Activated T-helper 2 cell treated with anti-CD3 and anti-CD28 coated beads, Interferon-gamma antibody, Interleukin-2, Interleukin-4, amounts not matched to agents 10 μg/mL and 5 μg/mL and 100 μg/mL, durations not matched to agents 14 hours and 24 hours and 36 hours (primary cell): ENCODE results near the gene KCTD19. TPM values are rescaled to one million over a fixed set of nuclear protein-coding genes. Genes with fewer than 3 reads are reported as not detected.
A peak's percentile ranks its signal among the peaks of the same experiment; 100 is the strongest.

Experiments used
- DNase-seq: peaks from one replicate; pipeline ENCODE4 v3.0.0; 2021; ENCODE audit warnings: low spot score
- H3K27ac Mint-ChIP-seq: one replicate; pipeline ENCODE4 v1.8.0; 2021; ENCODE audit warnings: mixed read lengths
- H3K27me3 Mint-ChIP-seq: one replicate; pipeline ENCODE4 v1.8.0; 2021; ENCODE audit warnings: low read depth, mixed read lengths
- H3K36me3 Mint-ChIP-seq: one replicate; pipeline ENCODE4 v1.8.0; 2021; ENCODE audit warnings: low read depth, mixed read lengths
- H3K4me1 Mint-ChIP-seq: one replicate; pipeline ENCODE4 v1.8.0; 2021; ENCODE audit warnings: low read depth, mixed read lengths
- H3K4me3 Mint-ChIP-seq: one replicate; pipeline ENCODE4 v1.8.0; 2021; ENCODE audit warnings: low read depth, mild to moderate bottlenecking, moderate library complexity, mixed read lengths
- H3K9me3 Mint-ChIP-seq: one replicate; pipeline ENCODE4 v1.8.0; 2021; ENCODE audit warnings: mixed read lengths
- intact Hi-C: fragments of 100-400 bp; cut with micrococcal nuclease; formaldehyde crosslinking; loops from one replicate; pipeline ENCODE4 v1.15.1; 2023
- total RNA-seq: library from RNA; stranded (reverse); gene quantifications from 2 replicates; pipeline ENCODE4 v1.2.3, GENCODE V29; 2022

KCTD19 gene
- total RNA-seq, 1 donor from 2014 or later, result 0.87 TPM

GRCh38 chr16:67278773-67279295 is 47.7 kb downstream of the KCTD19 start:
- Mint-ChIP-seq H3K4me3 (peak overlapping the region; percentile 84), H3K27ac (peak overlapping the region; percentile 86), H3K36me3 (peaks cover 19% of the 10 kb centered on the region), H3K27me3 (no peaks in the 10 kb centered on the region), H3K4me1 (peaks cover 24% of the 10 kb centered on the region), H3K9me3 (no peaks in the 10 kb centered on the region)
- DNase-seq, result peak; percentile 44
- intact Hi-C loops, result loop anchor here (1.0 to 2.0 kb wide), 4 partner anchors 32 to 120 kb away; partner anchors contain the start of gene FHOD1

- peak overlapping the region; percentile 84 for H3K4me3 Mint-ChIP-seq
- no peak for DNase-seq
Observed at GRCh38 chr16:67277999-67278772, 48.4 kb downstream of the KCTD19 start.

GRCh38 chr16:67277294-67277998 is 49.1 kb downstream of the KCTD19 start:
- Mint-ChIP-seq H3K27me3 (no peaks in the 10 kb centered on the region), H3K9me3 (no peaks in the 10 kb centered on the region), H3K27ac (peak overlapping the region; percentile 84), H3K4me1 (peaks cover 24% of the 10 kb centered on the region), H3K36me3 (peaks cover 17% of the 10 kb centered on the region), H3K4me3 (peak overlapping the region; percentile 74)
- DNase-seq, result no peak
- intact Hi-C loops, result no loop called here

More at GRCh38 chr16:67277999-67278772, 48.4 kb downstream of the KCTD19 start:
- intact Hi-C loops, result loop anchor here (2.0 kb wide), 2 partner anchors 31 to 61 kb away; partner anchors contain the start of gene FHOD1
- H3K9me3 Mint-ChIP-seq, result no peaks in the 10 kb centered on the region
- peaks cover 24% of the 10 kb centered on the region for H3K4me1 Mint-ChIP-seq
- peaks cover 19% of the 10 kb centered on the region for H3K36me3 Mint-ChIP-seq
- H3K27ac Mint-ChIP-seq, result peak overlapping the region; percentile 86
- no peaks in the 10 kb centered on the region for H3K27me3 Mint-ChIP-seq

GRCh38 chr16:67275321-67275720 is 51.2 kb downstream of the KCTD19 start:
- Mint-ChIP-seq H3K36me3 (peaks cover 22% of the 10 kb centered on the region), H3K27me3 (no peaks in the 10 kb centered on the region), H3K9me3 (no peaks in the 10 kb centered on the region), H3K4me1 (peaks cover 23% of the 10 kb centered on the region), H3K27ac (peak overlapping the region; percentile 48), H3K4me3 (no peak overlapping the region)
- intact Hi-C loops, result no loop called here
- DNase-seq, result no peak

GRCh38 chr16:67271446-67271845 is 55.1 kb downstream of the KCTD19 start:
- H3K36me3 Mint-ChIP-seq, result peaks cover 15% of the 10 kb centered on the region
- H3K9me3 Mint-ChIP-seq, result no peaks in the 10 kb centered on the region
- DNase-seq, result no peak
- H3K4me3 Mint-ChIP-seq, result no peak overlapping the region
- H3K27ac Mint-ChIP-seq, result no peak overlapping the region
- intact Hi-C loops, result no loop called here
- H3K4me1 Mint-ChIP-seq, result peaks cover 5% of the 10 kb centered on the region
- H3K27me3 Mint-ChIP-seq, result no peaks in the 10 kb centered on the region

- intact Hi-C loops, result no loop called here
- DNase-seq, result no peak
- H3K4me1 Mint-ChIP-seq, result peaks cover 3% of the 10 kb centered on the region
- H3K36me3 Mint-ChIP-seq, result peaks cover 13% of the 10 kb centered on the region
- no peaks in the 10 kb centered on the region for H3K9me3 Mint-ChIP-seq
- H3K27ac Mint-ChIP-seq, result no peak overlapping the region
- no peak overlapping the region for H3K4me3 Mint-ChIP-seq
- no peaks in the 10 kb centered on the region for H3K27me3 Mint-ChIP-seq
Observed at GRCh38 chr16:67270931-67271338, 55.6 kb downstream of the KCTD19 start.

DNA sequence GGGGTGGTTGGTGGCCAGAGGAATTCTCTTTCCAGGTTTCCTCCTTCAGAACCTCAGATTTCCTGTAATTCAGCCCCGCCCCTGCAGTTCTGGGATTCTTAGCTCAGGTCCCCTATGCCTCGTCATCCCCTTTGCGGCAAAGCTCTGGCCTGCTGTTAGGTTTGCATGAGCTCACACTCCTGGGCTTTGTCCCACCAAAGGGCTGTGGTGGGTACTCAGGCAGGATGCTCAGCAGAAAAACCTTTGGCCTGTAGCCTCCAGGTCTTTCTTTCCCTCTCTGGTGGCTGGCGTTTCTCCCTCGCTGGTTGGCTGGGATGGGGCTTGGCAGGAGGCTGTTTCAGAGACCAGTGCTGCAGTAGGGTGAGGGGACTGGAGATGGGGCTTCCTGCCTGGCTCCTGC is 56.8 kb downstream of the KCTD19 start:
- H3K27me3 Mint-ChIP-seq, result no peaks in the 10 kb centered on the region
- no peaks in the 10 kb centered on the region for H3K9me3 Mint-ChIP-seq
- H3K4me1 Mint-ChIP-seq, result no peaks in the 10 kb centered on the region
- H3K4me3 Mint-ChIP-seq, result no peak overlapping the region
- intact Hi-C loops, result no loop called here
- DNase-seq, result no peak
- no peak overlapping the region for H3K27ac Mint-ChIP-seq
- peaks cover 8% of the 10 kb centered on the region for H3K36me3 Mint-ChIP-seq

- intact Hi-C loops, result no loop called here
- Mint-ChIP-seq H3K36me3 (peaks cover 8% of the 10 kb centered on the region), H3K4me3 (no peak overlapping the region), H3K27ac (no peak overlapping the region), H3K4me1 (no peaks in the 10 kb centered on the region), H3K9me3 (no peaks in the 10 kb centered on the region), H3K27me3 (no peaks in the 10 kb centered on the region)
- DNase-seq, result no peak
Observed at GRCh38 chr16:67268136-67268579, 58.4 kb downstream of the KCTD19 start.

DNA sequence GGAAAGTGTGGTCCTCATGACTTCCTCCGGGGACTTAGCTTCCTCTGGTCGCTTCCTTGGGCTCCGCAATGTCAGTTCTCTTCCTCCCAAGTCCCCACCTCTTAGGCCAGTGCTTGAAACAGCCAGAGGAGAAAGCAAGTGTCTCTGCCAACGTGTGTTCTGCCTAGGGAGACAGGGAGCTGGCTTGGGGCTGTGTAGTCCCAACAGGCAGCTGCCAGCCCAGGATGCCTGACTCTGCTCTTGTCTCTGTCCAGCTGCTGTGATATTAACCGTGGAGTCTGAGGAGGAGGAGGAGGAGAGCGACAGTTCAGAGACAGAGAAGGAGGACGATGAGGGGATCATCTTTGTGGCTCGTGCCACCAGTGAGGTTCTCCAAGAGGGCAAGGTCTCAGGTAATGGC is 60.7 kb downstream of the KCTD19 start:
- no peak for DNase-seq
- intact Hi-C loops, result no loop called here
- peaks cover 3% of the 10 kb centered on the region for H3K36me3 Mint-ChIP-seq
- no peak overlapping the region for H3K4me3 Mint-ChIP-seq
- H3K4me1 Mint-ChIP-seq, result no peaks in the 10 kb centered on the region
- no peaks in the 10 kb centered on the region for H3K27me3 Mint-ChIP-seq
- no peak overlapping the region for H3K27ac Mint-ChIP-seq
- no peaks in the 10 kb centered on the region for H3K9me3 Mint-ChIP-seq

DNA sequence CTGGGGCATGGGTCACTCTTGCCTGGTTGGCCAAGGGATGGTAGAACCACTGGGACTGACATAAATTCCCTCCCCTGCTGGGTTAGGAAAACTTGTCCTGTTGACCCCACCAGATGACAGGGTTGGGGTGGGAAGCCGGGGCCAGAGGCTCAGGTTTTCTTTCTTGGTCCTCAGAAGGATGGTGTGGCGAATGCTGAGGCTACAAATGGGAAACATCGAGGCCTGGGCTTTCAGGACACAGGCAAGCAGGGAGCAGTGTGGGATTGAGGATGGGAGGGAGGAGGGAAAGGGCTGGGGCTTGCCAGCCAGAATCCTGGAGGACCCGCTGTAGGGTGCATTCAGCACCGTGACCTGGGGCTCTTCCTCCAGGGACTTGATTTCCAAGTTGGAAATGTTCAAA is 61.7 kb downstream of the KCTD19 start:
- no peak for DNase-seq
- intact Hi-C loops, result loop anchor here (5.0 kb wide), 1 partner anchor 132 kb away; no protein-coding TSS in a partner anchor
- peaks cover 3% of the 10 kb centered on the region for H3K36me3 Mint-ChIP-seq
- H3K4me1 Mint-ChIP-seq, result peaks cover 4% of the 10 kb centered on the region
- H3K9me3 Mint-ChIP-seq, result no peaks in the 10 kb centered on the region
- no peak overlapping the region for H3K27ac Mint-ChIP-seq
- no peak overlapping the region for H3K4me3 Mint-ChIP-seq
- H3K27me3 Mint-ChIP-seq, result no peaks in the 10 kb centered on the region

DNA sequence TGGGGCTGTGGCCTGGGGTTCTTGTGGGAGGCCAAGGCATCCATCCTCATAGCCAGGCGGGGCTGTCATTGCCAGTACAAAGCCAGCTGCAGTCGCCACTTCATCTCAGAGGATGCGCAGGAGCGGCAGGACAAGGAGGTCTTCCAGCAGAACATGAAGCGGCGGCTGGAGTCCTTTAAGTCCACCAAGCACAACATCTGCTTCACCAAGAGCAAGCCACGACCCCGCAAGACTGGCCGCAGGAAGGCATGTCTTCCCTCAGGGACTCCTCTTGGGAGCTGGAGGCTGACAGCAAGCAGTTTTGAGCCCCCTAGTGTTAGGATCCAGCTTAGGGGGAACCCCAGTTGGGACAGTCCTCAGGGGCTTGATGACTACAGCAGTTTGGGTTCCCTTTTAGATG is 62.3 kb downstream of the KCTD19 start:
- intact Hi-C loops, result loop anchor here (5.0 kb wide), 1 partner anchor 133 kb away; no protein-coding TSS in a partner anchor
- no peak overlapping the region for H3K4me3 Mint-ChIP-seq

DNA sequence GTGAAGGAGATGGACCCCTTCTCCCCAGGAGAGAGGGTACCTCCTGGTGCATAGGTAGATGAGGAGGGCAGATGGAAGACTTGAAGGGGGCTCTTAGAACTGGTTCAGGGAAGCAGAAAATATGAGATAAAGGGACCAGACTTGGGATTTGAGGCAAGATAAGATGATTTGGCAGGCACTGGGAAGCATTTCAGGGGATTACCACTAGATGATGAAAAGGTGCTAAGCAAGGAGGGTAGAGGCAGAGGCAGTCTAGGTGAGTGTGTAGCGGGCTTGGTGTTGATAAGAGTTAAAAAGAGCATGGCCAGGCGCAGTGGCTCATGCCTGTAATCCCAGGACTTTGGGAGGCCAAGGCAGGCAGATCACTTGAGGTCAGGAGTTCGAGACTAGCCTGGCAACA is 63.3 kb downstream of the KCTD19 start:
- intact Hi-C loops, result loop anchor here (5.0 kb wide), 1 partner anchor 134 kb away; no protein-coding TSS in a partner anchor
- H3K27ac Mint-ChIP-seq, result no peak overlapping the region

More for the DNA sequence above, 62.3 kb downstream of the KCTD19 start:
- H3K4me1 Mint-ChIP-seq, result peaks cover 4% of the 10 kb centered on the region
- no peaks in the 10 kb centered on the region for H3K27me3 Mint-ChIP-seq
- no peak overlapping the region for H3K27ac Mint-ChIP-seq
- DNase-seq, result no peak
- peaks cover 3% of the 10 kb centered on the region for H3K36me3 Mint-ChIP-seq
- no peaks in the 10 kb centered on the region for H3K9me3 Mint-ChIP-seq

More for the DNA sequence above, 63.3 kb downstream of the KCTD19 start:
- no peaks in the 10 kb centered on the region for H3K27me3 Mint-ChIP-seq
- peaks cover 3% of the 10 kb centered on the region for H3K36me3 Mint-ChIP-seq
- H3K4me3 Mint-ChIP-seq, result no peak overlapping the region
- H3K4me1 Mint-ChIP-seq, result peaks cover 4% of the 10 kb centered on the region
- no peaks in the 10 kb centered on the region for H3K9me3 Mint-ChIP-seq
- DNase-seq, result no peak
